GM12892 (cell line): ENCODE results near the gene NUPR1.
"Not testable (repeated sequence)": the region's sequence is repeated elsewhere in the genome, so short reads cannot be mapped to it uniquely, and the experiment has no call there.

Source experiments
- DNase-seq: peaks from one replicate; pipeline ENCODE4 v3.0.0; 2011; ENCODE audit not compliant: insufficient read length
- FAIRE-seq: peaks from 2 replicates; lab custom pipeline; 2011; peaks lifted over from hg19 to GRCh38; lab: Jason Lieb, UNC
- POLR2A ChIP-seq: IDR thresholded peaks from 2 replicates; pipeline ENCODE4 v1.6.1; 2011; ENCODE audit warnings: low read depth, low read length, control low read depth
- POLR2AphosphoS5 ChIP-seq: IDR thresholded peaks from 2 replicates; pipeline ENCODE4 v1.6.1; 2011; ENCODE audit warnings: low read depth, low read length, control low read depth
- TAF1 ChIP-seq: IDR thresholded peaks from 2 replicates; pipeline ENCODE4 v1.6.1; 2011; ENCODE audit warnings: low read depth, mild to moderate bottlenecking, control low read depth, low read length, borderline replicate concordance

The NUPR1 gene

DNA sequence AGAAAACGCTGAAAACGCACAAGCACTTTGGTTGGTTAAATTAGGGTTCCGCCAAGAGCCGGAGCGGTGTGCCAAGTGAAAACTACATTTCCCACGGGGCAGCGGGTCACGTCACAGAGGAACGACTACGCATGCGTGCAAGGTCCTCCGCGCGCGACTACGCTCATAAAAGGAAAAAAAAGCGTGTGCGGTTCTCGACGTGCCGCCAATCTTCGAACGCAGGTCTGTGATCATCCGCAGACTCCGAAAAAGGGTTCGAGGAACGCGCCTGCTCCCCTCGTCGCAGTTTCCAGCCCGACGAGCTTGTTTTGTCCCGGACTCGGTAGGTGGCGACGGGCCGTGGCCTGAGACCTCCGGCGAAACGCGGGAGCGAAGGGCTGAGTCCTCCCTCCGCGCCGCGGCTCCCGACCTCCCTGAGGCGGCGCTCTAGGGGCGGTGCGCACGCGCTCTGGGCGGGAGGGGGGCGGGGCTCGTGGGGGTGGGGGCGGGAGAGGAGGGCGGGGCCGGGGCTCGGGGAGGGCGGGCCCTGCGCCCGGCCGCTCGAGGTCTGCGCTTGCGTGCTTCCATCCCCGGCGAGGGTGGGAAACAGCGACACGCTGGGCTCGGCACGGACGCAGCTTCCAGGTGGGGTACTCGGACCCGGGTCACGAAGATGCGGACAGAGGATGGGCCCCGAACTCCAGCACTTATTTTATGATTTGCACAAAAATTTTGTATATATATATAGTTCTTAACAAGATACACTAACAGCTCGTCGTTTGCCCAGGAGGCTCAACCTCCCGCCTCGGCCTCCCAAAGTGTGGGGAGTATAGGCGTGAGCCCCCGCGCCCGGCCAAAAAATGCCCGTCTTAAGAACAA lies 15.2 kb upstream of the NUPR1 start, which contains the start of gene SGF29:
Gene SGF29, plus strand, starts transcription at position 145 of the 858 bp plus-strand sequence. CDS start 27,150 bp downstream, outside the sequence.
- FAIRE-seq: peak; percentile 90
- peak; percentile 83 for DNase-seq
- TF ChIP-seq POLR2AphosphoS5 (peak; percentile 96), POLR2A (peak; percentile 95), TAF1 (peak; percentile 30; the same call in 1 of the 2 replicates)

DNA sequence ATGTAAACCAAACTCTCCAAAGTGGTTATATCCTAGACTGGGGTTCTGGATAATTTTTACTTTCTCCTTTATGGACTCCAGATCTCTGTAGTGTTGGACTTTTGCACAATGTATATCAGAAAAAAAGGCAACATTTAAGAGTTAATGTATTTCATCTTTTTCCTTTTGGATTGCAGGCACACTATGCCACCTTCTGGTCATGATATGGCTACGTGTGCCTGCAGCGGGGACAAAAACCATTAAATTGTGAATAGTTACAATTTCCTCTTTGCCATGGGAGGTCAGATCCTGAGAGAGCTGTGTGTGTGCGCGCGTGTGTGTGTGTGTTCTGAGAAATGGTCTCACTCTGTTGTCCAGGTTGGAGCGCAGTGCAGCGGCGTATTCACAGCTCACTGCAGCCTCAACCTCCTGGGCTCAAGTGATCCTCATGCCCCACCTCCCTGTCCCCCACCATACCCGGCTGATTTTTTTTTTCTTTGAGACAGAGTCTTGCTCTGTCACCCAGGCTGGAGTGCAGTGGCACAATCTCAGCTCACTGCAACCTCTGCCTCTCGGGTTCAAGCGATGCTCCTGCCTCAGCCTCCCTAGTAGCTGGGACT lies 10.6 kb upstream of the NUPR1 start:
- DNase-seq: no peak

DNA sequence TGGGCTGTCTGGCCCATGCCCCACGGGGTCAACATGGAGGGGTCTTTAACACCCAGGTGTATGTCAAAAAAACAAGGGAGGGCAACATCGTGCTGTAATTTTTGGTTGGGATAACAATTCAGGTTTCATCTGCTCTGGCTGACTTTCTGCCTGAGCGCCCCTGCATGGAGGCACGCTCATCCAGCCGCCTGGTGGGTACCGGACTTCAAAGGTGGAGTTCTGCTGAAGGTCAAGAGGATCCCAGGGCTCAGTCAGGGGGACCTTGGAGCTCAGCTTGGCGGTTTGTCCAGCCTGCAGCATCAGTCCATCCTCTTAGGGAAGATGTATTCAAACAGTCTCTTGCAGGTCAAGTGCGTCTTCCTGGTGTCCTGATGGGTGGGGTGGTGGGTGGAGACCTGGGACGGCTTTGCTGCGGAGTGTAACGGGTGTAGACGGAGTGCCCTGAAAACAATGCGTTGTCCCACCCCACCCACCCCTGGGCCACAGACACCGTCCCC lies 9.6 kb upstream of the NUPR1 start:
- DNase-seq (no peak), FAIRE-seq (no peak)
- no peak for TF ChIP-seq TAF1
- no peak for TF ChIP-seq POLR2AphosphoS5
- no peak for TF ChIP-seq POLR2A

More for the DNA sequence above, 10.6 kb upstream of the NUPR1 start:
- FAIRE-seq: no peak
- TF ChIP-seq TAF1 (no peak), POLR2A (no peak), POLR2AphosphoS5 (no peak)

DNA sequence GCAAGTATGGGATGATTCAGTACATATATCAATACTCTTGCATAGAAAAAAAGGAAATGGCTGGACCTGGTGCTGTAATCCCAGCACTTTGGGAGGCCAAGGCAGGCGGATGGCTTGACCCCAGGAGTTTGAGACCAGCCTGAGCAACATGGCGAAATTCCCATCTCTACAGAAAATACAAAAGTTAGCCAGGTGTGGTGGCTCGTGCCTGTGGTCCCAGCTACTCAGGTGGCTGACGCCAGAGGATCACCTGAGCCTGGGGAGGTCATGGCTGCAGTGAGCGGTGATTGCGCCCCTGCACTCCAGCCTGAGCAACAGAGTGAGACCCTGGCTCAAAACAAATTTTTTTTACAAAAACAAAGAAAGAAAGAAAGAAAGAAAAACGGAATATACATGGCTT lies 7.9 kb upstream of the NUPR1 start:
- FAIRE-seq (no peak), DNase-seq (no peak)
- TF ChIP-seq TAF1 (no peak), POLR2A (no peak), POLR2AphosphoS5 (no peak)

DNA sequence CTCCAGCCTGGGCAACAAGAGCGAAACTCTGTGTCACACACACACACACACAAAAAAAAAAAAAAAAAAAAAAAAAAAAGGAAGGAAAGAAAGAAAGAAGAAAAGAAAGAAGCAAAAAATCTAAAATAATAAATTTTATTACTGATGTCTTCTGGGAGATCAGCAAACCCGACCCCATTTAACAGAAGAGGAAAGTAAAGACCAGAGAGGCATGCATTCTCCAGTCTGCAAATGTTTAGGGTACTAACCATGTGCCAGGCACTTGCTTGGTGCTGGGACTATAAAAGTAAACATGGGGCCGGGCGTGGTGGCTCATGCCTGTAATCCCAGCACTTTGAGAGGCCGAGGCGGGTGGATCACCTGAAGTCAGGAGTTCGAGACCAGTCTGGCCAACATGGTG lies 7.2 kb upstream of the NUPR1 start:
- FAIRE-seq, DNase-seq: not testable (repeated sequence)

DNA sequence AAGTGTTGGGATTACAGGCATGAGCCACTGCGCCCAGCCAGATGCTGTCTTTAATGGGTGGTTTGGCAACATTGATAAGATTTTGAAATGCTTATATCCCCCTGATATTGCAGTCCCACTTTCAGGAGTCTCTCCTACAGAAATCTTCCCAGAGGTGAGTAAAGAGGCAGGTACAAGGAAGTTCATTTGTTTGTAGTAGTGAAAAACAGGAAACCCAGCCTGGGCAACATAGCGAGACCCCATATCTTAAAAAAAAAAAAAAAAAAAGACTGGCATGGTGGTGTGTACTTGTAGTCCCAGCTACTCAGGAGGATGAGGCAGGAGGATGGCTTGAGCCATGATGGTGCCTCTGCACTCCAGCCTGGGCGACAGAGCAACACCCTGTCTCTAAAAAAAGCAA lies 6.2 kb upstream of the NUPR1 start:
- FAIRE-seq: no peak
- TF ChIP-seq POLR2A (no peak), POLR2AphosphoS5 (no peak), TAF1 (no peak)
- DNase-seq: no peak

DNA sequence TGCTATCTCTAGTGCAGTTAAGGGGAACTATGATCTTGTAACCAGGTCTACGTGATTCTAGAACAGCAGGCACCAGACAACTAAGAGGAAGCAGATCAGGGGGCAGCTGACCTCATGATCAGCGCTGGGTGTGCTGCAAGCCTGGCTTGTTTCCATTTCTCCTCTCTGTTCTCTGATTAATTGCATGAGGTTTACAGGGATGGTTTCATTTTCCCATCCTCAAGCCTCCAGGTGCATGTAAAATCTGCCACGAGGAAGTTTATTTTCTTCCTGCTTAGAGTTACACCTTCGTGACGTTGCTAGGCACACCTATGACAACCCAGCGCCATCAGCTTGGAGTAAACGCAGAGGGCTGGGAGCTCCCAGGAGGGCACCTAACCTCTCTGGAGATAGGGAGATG lies 4.3 kb upstream of the NUPR1 start:
- no peak for FAIRE-seq
- TF ChIP-seq TAF1 (no peak), POLR2A (no peak), POLR2AphosphoS5 (no peak)
- DNase-seq: no peak

DNA sequence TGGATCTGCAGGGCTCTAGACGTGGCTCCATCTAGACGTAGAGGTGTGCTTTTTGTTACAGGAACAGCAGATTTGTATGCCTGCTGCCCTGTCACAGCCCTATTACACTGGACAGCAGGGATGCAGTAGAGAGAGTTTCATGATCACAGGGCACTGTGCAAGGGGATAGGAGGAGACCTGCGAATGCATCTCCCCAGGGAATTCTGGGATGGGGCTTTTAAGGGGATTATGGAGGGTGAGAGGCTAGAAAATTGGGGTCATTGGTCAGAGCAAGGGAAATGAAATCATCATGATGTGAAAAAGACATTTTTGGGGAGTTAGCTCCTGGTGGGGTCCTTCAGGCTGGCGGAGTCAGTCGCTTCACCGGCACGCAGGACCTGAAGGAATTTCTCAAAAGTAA lies 3.9 kb upstream of the NUPR1 start:
- FAIRE-seq (no peak), DNase-seq (no peak)
- TF ChIP-seq TAF1 (no peak), POLR2AphosphoS5 (no peak), POLR2A (no peak)

DNA sequence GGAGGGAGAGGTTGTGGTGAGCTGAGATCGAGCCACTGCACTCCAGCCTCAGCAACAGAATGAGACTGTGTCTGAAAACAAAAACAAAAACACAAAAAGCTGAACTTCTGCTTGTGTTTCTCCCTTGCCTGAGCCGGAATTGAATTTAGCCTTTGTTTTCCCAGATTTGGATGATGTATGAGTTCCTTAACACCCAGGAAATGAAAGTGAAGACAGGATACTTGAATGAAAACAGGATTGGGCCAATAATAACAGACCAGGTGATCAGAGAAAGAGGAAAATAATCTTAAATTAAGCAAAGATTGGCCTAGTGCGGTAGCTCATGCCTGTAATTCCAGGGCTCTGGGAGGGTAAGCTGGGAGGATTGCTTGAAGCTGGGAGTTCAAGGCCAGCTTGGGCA lies 1.6 kb upstream of the NUPR1 start:
- FAIRE-seq: no peak

DNA sequence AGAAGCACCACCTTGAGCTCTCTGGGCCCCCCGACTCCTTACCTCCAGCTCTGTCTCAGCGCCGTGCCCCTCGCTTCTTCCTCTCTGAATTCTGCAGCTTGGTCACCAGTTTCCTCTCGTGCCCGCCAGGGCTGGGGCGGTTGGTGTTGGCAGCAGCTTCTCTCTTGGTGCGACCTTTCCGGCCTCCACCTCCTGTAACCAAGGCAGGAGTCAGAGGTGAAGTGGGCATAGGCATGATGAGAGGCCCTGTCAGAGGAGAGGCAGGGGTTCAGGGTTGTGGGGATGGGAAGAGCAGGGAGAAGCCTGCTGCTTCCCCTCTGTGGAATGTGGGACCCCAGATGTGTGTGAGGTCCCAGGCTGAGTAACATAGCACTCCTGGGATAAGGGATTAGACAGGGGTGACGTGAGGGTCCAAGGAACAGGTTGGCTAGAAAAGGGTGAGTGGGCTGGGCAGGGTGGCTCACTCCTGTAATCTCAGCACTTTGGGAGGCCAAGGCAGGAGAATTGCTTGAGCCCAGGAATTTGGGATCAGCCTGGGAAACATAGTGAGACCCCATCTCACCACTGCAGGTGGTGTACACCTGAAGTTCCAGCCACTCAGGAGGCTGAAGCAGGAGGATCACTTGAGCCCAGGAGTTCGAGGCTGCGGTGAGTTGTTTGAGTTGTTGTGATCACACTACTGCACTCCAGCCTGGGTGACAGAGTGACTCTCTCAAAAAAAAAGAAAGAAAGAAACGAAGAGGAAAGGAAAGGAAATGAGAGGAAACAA lies 626 bp downstream of the NUPR1 start:
- no peak for FAIRE-seq
- no peak for TF ChIP-seq TAF1
- TF ChIP-seq POLR2A: no peak
- TF ChIP-seq POLR2AphosphoS5: no peak
- no peak for DNase-seq

More for the DNA sequence above, 1.6 kb upstream of the NUPR1 start:
- TF ChIP-seq POLR2AphosphoS5 (no peak), POLR2A (no peak), TAF1 (no peak)
- DNase-seq: no peak

DNA sequence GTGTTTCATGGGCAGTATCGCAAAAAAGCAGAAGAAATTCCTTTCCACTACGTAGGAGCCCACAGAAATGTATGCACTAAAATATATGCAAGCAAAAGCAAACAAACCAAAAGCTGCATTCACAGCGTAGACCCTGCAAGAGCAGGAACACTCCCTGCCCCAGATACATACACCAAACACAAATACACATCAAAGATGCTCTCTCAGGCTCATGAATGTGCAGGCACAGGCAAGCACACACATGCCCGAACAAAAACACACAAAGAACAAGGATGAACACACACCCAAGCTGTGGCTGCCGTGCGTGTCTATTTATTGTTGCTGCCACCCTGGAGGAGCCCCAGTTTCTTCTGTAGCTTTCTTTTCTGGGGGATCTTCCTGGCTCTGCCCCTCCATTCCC lies 1.7 kb downstream of the NUPR1 start:
- FAIRE-seq: no peak
- no peak for DNase-seq
- TF ChIP-seq POLR2AphosphoS5 (no peak), POLR2A (no peak), TAF1 (no peak)
